ENCODE measurements around the gene TRMU. TPM values are rescaled to one million over a fixed set of nuclear protein-coding genes. Genes with fewer than 3 reads are reported as not detected.

The TRMU gene
- total RNA-seq, 1 donor from 2014 or later, result 39.0 TPM

- DNase-seq (ENCODE audit: low read depth), result no peak
- TF ChIP-seq CTCF (conservative IDR thresholded peaks at IDR 0.05; ENCODE audit: low read depth, low read length), result no peak
- H3K4me3 ChIP-seq (ENCODE audit: low read depth, low read length), result no peak overlapping the region
Observed at GRCh38 chr22:46380581-46380980, 45.1 kb downstream of the TRMU start.

GRCh38 chr22:46381142-46381541 lies 45.6 kb downstream of the TRMU start:
- no peak for TF ChIP-seq CTCF (conservative IDR thresholded peaks at IDR 0.05; ENCODE audit: low read depth, low read length)
- DNase-seq (ENCODE audit: low read depth), result no peak
- H3K4me3 ChIP-seq (ENCODE audit: low read depth, low read length), result no peak overlapping the region

GRCh38 chr22:46381731-46382130 lies 46.2 kb downstream of the TRMU start:
- TF ChIP-seq CTCF (conservative IDR thresholded peaks at IDR 0.05; ENCODE audit: low read depth, low read length), result no peak

GRCh38 chr22:46382524-46382923 lies 47.0 kb downstream of the TRMU start:
- TF ChIP-seq CTCF (conservative IDR thresholded peaks at IDR 0.05; ENCODE audit: low read depth, low read length), result no peak
- no peak overlapping the region for H3K4me3 ChIP-seq (ENCODE audit: low read depth, low read length)
- no peak for DNase-seq (ENCODE audit: low read depth)

More at GRCh38 chr22:46381731-46382130, 46.2 kb downstream of the TRMU start:
- DNase-seq (ENCODE audit: low read depth), result no peak
- H3K4me3 ChIP-seq (ENCODE audit: low read depth, low read length), result no peak overlapping the region

GRCh38 chr22:46386312-46386711 lies 50.8 kb downstream of the TRMU start:
- no peak overlapping the region for H3K4me3 ChIP-seq (ENCODE audit: low read depth, low read length)
- no peak for DNase-seq (ENCODE audit: low read depth)
- peak; percentile 27 for TF ChIP-seq CTCF (conservative IDR thresholded peaks at IDR 0.05; ENCODE audit: low read depth, low read length)

- H3K4me3 ChIP-seq (ENCODE audit: low read depth, low read length), result no peak overlapping the region
- DNase-seq (ENCODE audit: low read depth), result no peak
- no peak for TF ChIP-seq CTCF (conservative IDR thresholded peaks at IDR 0.05; ENCODE audit: low read depth, low read length)
Observed at GRCh38 chr22:46387748-46388147, 52.2 kb downstream of the TRMU start.

- no peak overlapping the region for H3K4me3 ChIP-seq (ENCODE audit: low read depth, low read length)
- TF ChIP-seq CTCF (conservative IDR thresholded peaks at IDR 0.05; ENCODE audit: low read depth, low read length), result no peak
- DNase-seq (ENCODE audit: low read depth), result no peak
Observed at GRCh38 chr22:46388647-46389046, 53.1 kb downstream of the TRMU start.

Measured in epithelial cell of proximal tubule (primary cell).